NCI-H146 treated with DMSO at 0.1 percent for 48 hours (cell line): Measurements from ENCODE around the gene MYH15.
A peak's percentile ranks its signal among the peaks of the same experiment; 100 is the strongest.

ENCODE experiments used
- DNase-seq: peaks from one replicate; lab custom pipeline; 2025; ENCODE audit not compliant: unreplicated experiment; lab: John Stamatoyannopoulos, UW

MYH15 gene

GRCh38 chr3:108473711-108474110 lies 36.7 kb downstream of the MYH15 start:
- DNase-seq, result no peak

- peak; percentile 31 for DNase-seq
These were observed 38.3 kb downstream of the MYH15 start for GRCh38 chr3:108472001-108472591.

- DNase-seq, result no peak
These were observed 39.0 kb downstream of the MYH15 start for GRCh38 chr3:108471426-108471825.

GRCh38 chr3:108469126-108469525 lies 41.3 kb downstream of the MYH15 start:
- DNase-seq, result no peak

- no peak for DNase-seq
These were observed 41.8 kb downstream of the MYH15 start for GRCh38 chr3:108468577-108468976.

- no peak for DNase-seq
These were observed 47.5 kb downstream of the MYH15 start for GRCh38 chr3:108462899-108463298.

GRCh38 chr3:108461661-108462111 lies 48.7 kb downstream of the MYH15 start:
- no peak for DNase-seq

GRCh38 chr3:108459225-108459624 lies 51.2 kb downstream of the MYH15 start:
- no peak for DNase-seq

- no peak for DNase-seq
These were observed 55.1 kb downstream of the MYH15 start for GRCh38 chr3:108455212-108455705.

GRCh38 chr3:108453565-108453964 lies 56.8 kb downstream of the MYH15 start:
- DNase-seq, result no peak

- DNase-seq, result no peak
These were observed 60.0 kb downstream of the MYH15 start for GRCh38 chr3:108450444-108450843.

GRCh38 chr3:108448593-108448992 lies 61.8 kb downstream of the MYH15 start:
- DNase-seq, result no peak

- DNase-seq, result no peak
These were observed 63.1 kb downstream of the MYH15 start for GRCh38 chr3:108447096-108447847.

GRCh38 chr3:108442281-108442680 lies 68.1 kb downstream of the MYH15 start:
- DNase-seq, result no peak

GRCh38 chr3:108441518-108441917 lies 68.9 kb downstream of the MYH15 start:
- no peak for DNase-seq

GRCh38 chr3:108441071-108441507 lies 69.3 kb downstream of the MYH15 start:
- peak; percentile 30 for DNase-seq

GRCh38 chr3:108438542-108438941 lies 71.9 kb downstream of the MYH15 start:
- no peak for DNase-seq

- peak; percentile 95 for DNase-seq
These were observed 73.0 kb downstream of the MYH15 start for GRCh38 chr3:108437439-108437838.

- no peak for DNase-seq
These were observed 76.5 kb downstream of the MYH15 start for GRCh38 chr3:108433928-108434327.

GRCh38 chr3:108432431-108432830 lies 78.0 kb downstream of the MYH15 start:
- no peak for DNase-seq

- DNase-seq, result no peak
These were observed 79.9 kb downstream of the MYH15 start for GRCh38 chr3:108430540-108430939.

- DNase-seq, result no peak
These were observed 81.8 kb downstream of the MYH15 start for GRCh38 chr3:108428586-108428985.
